GM18511 (cell line): ENCODE measurements around the gene PIK3R5.
"Not testable (repeated sequence)": the region's sequence is repeated elsewhere in the genome, so short reads cannot be mapped to it uniquely, and the experiment has no call there.

Source experiments
- ATAC-seq: cut with Tn5 transposase; IDR thresholded peaks from one replicate; pipeline ENCODE4 v1.9.1; 2021; ENCODE audit warnings: mild to moderate bottlenecking, moderate library complexity; ENCODE audit not compliant: unreplicated experiment

The PIK3R5 gene

DNA sequence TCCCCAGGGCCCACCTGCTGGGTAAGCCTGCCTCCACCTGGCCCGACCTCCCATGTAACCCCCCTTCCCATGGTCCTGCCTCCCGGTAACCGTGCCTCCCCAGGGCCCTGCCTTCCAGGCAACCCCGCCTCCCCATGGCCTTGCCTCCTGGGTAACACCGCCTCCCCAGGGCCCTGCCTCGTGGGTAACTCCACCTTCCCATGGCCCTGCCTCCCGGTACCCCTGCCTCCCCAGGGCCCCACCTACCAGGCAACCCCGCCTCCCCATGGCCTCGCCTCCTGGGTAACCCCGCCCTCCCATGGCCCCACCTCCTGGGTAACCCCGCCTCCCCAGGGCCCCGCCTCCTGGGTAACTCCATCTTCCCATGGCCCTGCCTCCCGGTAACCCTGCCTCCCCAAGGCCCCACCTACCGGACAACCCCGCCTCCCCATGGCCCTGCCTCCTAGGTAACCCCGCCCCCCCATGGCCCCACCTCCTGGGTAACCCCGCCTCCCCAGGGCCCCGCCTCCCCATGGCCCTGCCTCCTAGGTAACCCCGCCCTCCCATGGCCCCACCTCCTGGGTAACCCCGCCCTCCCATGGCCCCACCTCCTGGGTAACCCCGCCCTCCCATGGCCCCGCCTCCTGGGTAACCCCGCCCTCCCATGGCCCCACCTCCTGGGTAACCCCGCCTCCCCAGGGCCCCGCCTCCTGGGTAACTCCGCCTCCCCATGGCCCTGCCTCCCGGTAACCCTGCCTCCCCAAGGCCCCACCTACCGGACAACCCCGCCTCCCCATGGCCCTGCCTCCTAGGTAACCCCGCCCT is 80.1 kb downstream of the PIK3R5 start:
- not testable (repeated sequence) for ATAC-seq

DNA sequence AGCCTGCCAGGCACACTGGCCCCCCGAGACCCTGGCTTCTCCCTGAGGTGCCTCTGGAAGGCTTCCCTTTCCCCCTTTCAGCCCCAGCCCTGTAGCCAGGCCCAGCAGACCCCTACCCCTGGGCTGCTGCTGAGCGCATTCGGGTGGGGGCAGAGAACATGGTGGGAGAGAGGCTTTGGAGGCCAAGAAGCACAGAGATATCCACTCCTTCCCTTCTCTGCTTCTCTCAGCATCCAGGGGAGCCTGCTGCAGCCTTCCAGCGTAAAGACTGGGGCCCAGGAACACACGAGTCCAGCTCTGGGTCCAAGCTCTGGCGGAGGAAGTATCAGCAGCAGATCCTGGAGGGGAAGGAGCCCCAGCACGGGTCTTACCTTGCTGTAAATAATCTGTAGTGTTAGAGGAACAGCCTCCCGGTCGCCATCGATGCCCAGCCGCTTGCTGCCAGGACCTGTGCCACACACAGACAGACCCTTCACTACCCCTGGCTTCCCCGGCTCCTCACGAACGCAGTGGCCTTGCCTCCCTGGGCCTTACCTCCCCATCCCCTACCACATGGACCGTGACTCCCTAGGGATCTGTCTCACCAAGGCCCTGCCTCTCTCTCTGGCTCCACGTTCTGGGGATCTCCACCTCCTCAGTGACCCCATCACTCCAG is 81.0 kb downstream of the PIK3R5 start:
- no peak for ATAC-seq

DNA sequence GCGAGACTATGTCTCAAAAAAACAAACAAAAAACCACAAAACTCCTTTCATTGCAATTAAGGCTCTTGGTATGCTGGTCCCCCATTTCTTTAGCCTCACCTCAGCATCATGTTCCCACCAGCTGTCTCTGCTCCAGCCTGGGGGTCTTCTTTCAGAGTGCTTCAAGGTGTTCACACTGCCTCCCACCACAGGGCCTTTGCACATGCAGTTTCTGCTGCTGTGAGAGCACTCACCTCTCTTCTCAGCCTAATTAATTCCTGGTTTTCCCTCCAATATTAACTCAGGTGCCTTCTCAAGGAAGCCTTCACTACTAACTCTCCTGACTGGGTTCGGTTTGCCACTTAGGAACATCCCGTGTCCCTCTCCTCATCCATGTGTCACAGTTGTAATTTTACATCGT is 82.2 kb downstream of the PIK3R5 start:
- no peak for ATAC-seq

DNA sequence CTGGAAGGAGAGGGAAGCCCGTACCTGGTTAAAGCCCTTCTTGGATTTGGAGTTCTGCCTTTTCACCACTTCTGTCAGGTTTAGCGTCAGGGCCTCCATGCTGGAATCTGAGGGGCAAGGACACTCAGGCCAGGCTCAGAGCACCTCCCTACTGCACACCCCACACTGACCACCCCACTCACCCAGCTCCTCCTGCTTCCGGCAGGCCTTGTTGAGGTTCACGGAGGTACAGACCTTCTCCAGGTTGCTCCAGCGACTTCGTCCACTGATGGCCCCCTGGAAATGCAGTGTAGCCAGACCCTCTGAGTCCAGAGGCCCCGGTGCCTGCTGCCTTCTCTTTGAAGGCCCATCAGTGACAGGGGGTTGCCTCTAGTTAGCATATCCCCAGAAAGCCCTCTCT is 83.9 kb downstream of the PIK3R5 start:
- ATAC-seq = no peak

DNA sequence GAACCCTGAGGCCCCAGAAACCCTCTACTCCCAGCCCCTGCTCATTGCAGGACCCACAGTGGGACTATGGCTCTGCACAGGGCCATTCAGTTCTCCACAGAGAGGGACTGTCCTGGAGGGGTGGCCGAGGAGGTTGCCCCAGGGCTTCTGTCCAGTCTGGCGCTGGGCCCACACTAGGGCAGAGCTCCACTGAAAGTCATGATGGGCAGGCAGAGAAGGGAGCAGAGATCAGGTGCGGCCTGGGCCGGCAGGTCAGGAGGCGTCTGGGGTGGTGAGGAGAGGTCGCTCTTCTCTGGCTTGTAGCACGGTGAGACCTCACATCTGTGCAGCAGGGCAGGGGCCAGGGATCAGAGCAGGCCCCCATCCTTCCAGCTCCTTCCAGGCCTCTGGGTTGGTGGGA is 85.0 kb downstream of the PIK3R5 start:
- ATAC-seq = no peak

DNA sequence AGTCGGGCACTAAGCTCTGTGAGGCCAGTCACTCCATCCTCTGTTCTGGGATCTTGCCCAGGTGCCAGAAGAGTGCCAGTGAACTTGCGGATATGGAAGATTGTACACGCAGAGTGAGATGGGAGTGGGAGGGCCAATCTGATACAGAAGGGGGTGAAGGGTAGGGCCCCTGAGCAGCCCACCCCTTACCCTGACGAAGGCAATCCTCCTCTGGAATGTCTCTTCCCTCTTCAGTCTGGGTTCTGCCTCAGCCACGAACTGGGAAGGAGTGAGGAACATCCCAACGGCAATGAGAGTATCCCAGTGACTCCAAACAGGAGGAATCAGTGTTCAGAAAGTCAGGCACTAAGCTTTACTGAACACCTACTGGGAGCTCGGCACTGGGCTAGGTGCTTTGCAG is 86.1 kb downstream of the PIK3R5 start:
- ATAC-seq = no peak

DNA sequence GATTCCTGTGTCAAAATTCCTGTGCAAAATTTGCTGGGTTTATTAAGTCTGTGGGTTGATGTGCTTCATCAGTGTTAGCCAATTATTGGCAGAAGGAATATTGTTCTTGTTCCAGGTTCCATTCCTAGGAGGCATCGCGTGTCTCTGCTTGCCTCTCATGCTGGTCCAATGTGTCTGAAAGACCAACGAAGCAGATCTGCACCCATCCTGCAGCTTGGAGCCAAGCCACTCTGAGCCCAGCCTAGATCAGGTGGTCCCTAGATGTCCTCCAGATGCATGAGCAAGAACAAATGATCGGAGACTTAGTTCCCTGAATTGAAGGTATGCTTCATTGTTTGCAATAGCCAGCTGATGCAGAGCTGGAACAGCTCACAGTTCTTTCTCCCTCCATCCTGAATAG is 87.5 kb downstream of the PIK3R5 start:
- ATAC-seq = no peak

DNA sequence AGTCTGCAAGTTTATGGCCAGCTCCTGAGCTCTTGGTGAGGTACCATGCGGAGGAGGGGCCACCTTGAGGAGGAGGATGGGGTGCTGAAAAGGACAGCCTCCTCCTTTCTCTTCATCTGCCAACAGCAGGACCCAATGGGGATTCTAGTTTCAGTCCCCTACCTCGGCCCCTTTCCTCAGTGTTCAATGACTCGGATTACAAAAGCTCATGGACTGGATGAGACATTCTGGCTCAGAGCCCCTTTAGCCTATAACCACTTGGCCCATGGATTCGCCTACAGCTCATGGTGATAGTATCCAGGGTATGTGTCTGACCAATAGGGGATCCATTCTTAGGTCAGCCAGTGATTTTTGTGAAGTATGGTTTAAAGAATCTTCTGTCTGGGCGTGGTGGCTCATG is 89.5 kb downstream of the PIK3R5 start:
- no peak for ATAC-seq

DNA sequence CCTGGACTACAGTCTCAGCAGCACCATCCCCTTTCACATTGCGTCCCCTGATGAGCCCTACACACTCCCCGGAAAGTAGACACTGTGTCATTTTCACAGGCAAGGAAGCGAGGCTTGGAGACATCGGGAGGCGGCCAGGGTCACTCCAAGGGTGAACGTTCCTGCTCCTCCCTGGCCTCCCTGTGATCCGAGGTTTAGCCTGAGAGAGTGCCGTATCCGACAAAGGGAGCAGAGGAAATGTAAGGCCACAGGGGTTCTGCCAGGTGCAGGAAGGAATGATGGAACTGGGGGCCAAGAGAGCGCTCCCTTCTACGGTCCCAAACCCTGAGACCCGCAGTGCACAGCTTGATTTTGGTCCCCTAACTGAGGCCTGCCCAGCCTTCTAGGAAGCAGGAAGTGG is 90.1 kb downstream of the PIK3R5 start:
- ATAC-seq = no peak

DNA sequence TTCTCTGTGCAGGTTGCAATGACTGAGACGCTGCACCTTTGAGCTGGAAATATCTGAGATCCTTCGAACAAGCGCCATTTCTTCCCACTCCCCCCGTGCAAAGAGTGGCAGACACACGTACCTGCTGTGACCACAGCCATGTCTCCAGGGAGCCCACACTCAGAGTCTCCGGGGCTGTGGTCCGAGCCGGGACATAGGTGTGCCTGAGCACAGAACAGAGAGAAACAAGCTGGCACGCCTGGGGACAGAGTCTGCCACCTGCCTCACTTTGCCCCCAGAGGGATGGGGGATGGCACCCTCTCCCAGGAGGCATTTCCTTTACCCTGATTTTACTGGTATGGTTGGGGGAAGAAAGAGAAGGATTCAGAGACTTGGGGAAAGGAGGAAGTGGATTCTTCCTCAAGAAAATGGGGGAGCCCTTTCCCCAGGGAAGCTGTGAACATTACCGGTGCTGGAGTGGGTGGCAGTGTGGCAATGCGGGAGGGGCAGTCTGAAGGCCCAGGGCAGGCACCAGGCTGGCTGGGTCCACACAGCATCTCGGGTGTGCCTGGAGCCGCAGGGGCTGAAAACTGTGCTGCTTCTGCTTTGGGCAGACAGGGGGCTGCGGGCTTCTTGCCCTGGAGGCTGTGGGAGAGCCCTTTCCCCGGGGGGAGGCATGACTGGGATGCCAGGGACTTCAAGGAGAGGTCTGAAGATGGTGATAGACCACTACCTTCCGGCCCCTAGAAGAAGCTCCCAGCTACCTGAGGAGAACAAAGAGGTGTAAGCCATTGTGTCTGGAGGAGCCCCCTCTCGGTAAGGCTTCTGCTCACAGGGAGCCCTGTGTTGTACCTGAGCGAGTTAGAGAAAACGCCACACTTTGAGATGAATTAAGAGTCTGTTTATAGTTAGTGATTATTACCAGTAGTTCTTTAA is 91.4 kb downstream of the PIK3R5 start:
- ATAC-seq = no peak

DNA sequence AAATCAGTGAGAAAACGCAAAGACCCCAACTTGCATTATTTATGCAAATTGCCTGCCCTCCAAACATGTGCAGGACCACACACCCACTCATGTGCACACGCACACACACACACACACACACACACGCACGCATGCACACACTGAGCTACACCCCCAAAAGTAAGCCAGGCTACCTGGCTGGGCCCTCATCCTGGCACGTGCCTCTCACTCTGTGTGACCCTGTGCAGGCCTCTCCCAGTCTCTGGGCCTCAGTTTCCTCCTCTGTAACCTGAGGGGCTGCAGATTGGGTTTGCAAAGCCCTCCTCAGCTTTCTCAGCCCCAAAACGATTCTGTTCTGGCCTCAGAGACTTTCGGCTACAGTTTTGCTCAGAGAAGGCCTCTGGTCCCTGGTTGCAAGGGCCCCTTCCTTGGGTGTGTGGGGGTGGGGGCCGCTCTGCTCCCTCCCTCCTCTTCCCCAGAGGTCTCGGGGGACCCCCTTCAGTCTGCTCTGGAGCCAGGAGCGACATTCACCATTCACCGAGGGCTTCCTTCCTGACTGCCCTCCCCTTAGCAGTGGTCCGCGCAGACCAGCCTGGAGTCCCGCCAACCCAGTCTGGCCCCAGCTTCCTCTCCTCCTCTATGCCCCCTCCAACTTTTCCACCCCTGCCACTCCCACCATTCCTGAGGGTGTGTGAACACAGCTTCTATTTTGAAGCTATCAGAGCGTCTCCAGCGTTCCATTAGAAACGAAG is 92.6 kb downstream of the PIK3R5 start:
- ATAC-seq = no peak

DNA sequence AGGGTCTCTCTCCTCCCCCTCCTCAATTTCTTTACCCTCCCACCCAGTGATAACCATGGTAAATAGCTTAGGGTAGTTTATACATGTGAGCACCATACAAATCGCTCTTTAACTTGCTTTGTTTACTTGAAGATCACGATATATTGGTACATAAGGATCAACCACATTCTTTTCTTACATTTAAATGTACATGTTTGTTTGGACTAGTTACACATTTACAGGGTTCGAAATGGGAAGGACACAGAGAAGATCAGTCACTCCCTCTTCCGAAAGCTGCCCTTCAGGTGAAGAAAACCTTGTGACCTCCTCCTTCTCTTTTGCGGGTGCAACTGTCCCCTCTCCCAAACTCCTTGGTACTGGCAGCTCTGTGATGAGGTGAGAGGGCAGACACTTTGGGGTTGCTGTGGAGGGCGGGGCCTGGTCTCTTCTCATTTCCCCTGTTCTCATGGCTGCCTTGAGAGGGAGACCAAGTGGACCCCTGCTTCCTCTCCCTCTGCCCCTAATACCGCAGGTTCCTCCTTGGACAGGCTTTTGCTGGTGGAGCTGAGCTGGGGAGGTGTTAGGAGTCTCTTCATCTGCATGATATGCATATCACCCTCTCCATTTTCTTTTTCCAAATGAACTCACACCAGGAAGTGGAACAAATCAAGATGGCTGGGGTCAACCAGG is 93.3 kb downstream of the PIK3R5 start:
- no peak for ATAC-seq

DNA sequence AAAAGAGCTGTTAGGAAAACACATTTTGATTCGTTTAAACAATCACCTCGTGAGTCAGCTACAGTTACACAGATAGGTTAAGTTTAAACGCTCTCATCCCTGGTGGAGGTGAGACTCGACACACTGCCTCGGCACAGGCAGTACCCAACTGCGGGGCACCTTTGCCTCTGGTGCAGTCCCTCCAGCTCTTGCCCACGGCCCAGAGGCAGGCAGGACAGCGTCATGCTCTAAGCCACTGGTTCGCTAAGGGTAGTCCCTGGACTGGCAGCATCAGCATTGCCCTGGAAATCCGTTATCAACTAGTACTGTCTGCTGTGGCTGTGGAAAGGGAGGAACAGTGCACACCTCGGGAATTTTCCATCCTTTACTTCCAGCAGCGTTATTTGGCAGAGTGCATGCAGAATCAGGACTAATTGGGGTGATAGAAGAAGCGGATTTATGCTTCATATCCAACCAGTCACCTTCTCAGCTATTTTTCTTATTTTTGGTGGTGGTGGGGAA is 94.4 kb downstream of the PIK3R5 start:
- no peak for ATAC-seq

DNA sequence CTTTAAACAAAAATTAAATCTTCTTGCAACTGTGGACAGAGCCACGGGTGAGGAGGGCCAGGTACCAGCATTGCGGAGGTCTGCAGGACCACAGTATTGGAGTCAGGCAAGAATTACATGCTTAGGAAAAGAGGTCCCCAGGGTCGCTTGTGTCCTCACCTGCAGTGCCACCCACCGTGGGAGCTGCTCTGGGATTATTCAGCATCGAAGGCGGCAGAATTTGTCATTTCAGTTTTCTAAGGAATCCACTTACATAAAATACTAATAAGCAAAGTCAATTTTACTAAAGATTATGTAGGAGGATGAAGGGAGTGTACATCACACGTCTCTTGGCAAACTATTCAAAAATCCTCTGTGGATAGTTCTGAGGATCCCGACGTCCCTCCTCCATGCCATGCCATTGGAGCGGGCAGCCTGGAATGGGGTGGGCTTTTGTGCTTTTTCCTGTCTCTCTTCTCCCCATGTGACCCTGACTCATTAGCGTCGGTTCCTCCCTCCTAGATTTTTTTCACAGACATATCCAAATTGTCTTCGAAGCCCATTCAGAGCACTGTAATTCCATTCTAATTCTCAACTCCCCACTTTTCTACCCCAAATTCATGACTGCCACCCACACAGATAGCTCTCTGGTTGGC is 95.0 kb downstream of the PIK3R5 start:
- ATAC-seq = no peak

DNA sequence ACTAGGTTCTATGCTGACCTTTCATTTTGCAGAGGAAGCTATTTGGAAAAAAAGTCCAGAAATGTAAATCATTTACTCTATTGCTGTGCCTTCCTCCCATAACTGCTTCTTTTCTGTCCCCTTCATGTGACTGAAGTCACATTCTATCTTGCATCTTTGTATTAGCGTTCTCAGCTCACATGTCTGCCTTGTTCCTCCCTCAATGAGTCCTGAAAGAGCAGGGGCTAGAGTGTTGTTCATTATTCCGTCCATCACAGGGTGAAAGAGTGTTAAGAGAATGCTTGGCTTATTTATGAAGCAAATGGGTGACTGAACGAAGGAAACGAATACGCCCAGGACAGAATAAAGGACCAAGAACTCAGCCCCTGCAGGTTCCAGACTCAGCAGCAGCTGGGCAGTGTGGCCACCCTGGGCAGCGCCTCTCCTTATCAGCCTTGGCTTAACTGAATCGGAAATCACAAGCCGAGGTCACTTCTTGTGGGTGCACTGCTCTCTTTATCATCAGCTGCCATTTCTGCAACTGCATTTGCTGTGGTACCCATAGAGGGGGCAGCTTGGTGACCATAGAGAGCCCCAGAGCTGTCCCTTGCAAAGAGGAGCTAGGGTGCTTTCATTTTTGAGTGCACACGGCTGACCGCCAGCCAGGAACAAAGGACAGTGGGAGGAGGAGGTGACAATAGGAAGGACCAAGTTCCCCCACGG is 96.2 kb downstream of the PIK3R5 start:
- no peak for ATAC-seq

DNA sequence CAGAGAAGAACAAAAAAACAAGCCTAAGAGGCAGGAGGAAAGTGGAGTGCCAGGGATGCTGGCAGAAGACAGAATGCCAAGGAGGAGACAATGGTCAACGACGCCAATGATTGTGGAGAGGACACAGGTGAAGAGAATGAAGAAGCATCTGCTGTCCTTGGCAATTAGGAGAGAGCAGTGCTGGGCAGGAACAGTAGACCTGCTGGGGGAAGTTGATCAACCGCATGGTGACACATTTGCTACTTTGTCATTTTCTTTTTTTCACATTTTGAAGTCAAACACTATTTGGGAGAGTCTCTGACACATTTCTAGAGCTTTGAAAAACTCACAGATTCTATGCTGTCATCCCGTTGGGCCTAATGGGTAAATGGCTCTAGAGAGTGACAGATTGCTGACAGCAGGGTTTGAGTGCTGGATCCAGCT is 97.0 kb downstream of the PIK3R5 start:
- ATAC-seq = no peak

DNA sequence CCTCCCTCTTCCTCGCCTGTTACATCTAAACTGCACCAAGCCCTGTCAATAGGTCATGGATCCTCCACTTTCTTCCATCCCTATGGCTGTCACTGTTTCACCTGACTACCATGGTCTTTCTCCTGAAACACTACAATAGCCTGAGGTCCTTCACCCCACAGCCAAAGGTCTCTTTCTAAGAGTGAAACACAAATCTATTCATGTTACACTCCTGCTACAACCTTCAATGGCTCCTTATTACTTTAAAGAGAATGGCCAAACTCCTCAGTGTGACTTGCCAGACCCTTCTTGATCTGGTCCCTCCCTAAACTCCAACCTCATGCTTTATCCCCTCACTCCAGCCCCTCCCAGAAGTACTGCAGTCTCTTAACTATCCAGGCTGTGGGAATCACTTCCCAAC is 97.4 kb downstream of the PIK3R5 start:
- ATAC-seq = no peak

DNA sequence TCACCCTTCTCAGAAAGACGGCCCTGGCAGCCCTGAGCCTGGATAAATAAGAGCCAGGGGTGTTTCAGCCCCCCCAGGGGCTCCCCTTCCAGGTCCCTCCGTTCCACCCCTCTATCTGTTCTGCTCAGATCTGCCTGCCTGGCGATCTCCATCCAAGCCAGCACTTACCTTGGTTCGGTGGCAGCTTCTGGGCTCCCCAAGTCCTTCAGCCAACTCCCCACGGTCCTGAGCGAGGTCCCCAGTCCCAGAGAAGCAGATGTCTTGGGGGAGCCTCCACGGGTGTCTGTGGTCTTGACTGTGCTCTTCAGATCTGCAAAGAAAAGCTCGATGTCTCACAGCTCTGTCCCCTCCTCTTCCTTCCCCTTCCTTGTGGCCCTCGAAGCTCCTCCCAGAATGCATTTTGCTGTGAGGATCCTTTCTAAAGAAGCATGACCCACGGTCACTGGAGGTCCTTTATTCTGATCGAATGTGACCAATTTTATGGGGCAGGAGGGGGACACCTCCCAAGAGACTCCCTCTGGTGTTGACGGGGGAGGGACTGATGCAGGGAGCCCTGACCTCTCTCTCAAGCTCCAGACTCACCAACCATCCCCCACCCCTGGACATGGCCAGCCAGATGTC is 98.0 kb downstream of the PIK3R5 start, which contains the start of gene PIK3R6:
PIK3R6 (minus strand) TSS at position 314 of the 621 bp plus-strand sequence. CDS start 17,880 bp downstream, outside the sequence.
- no peak for ATAC-seq
